IgD-negative memory B cell (primary cell): ENCODE data around the gene PRKCE. TPM values are rescaled to one million over a fixed set of nuclear protein-coding genes. Genes with fewer than 3 reads are reported as not detected.
"Not testable (repeated sequence)": the region's sequence is repeated elsewhere in the genome, so short reads cannot be mapped to it uniquely, and the experiment has no call there.

Experiments used
- H3K27ac Mint-ChIP-seq, 3 donors: one replicate each; pipeline ENCODE4 v1.8.0; 2020 to 2022; ENCODE audit warnings: mild to moderate bottlenecking in 3 of 3, mixed read lengths in 3 of 3, moderate library complexity in 1 of 3
- H3K27me3 Mint-ChIP-seq: one replicate; pipeline ENCODE4 v1.8.0; 2021; ENCODE audit warnings: mixed read lengths
- H3K36me3 Mint-ChIP-seq: one replicate; pipeline ENCODE4 v1.8.0; 2020; ENCODE audit warnings: mild to moderate bottlenecking, mixed read lengths
- H3K4me1 Mint-ChIP-seq, 3 donors: one replicate each; pipeline ENCODE4 v1.8.0; 2020 to 2022; ENCODE audit warnings: mixed read lengths in 3 of 3, mild to moderate bottlenecking in 1 of 3
- H3K4me3 Mint-ChIP-seq, 4 donors: one replicate each; pipeline ENCODE4 v1.8.0; 2020 to 2022; ENCODE audit warnings: mild to moderate bottlenecking in 4 of 4, mixed read lengths in 4 of 4, moderate library complexity in 3 of 4
- H3K9me3 Mint-ChIP-seq, 3 donors: one replicate each; pipeline ENCODE4 v1.8.0; 2020 to 2021; ENCODE audit warnings: mixed read lengths in 3 of 3, mild to moderate bottlenecking in 1 of 3
- polyA plus RNA-seq: library from polyadenylated mRNA; unstranded; fragments of 300-500 nt; fragmentation: Illumina TruSeq; gene quantifications from one replicate; pipeline ENCODE4 v1.2.3, GENCODE V29; 2021

The PRKCE gene
- polyA plus RNA-seq, 1 donor from 2014 or later: 12.7 TPM

DNA sequence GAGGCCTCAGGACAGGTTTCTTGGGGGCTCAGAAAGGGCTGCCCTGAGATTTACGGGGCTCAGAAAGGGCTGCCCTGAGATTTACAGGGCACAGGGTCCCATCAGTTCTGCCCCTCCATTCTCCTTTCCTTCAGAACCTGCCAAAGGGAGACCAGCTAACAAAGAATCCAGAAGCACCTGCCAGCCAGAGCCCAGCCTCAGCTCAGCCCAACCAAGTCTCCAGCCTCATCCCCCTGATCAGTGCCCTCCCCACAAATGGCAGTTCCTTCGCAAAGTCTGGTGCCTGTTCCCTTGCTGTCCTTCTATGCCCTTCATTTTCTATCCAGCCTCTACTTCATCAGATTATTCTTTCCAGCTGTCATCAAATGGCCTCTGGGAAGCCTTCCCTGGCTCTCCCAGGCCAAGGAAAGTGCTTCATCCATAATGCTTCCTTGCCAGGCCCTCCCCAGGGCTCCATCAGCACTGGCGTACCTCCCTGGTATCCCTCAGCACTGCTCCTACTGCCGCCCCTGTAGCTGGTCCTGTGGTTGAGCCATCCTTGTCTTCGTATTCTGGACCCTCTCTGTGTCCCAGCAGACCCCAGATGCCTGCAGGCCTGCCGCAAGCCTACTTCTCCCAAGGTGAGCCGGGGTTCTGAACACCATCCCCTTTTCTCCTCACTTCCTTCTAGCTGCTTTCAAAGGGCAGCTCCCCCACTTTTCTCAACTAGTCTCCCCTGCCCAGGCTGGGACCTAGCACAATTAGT is 549.6 kb downstream of the PRKCE start:
- peak overlapping the region in 1 of 4 donors; percentile 70 for H3K4me3 Mint-ChIP-seq
- peaks cover 11% of the 10 kb centered on the region for H3K36me3 Mint-ChIP-seq
- peaks cover 0 to 6% (median 0%) of the 10 kb centered on the region in 3 donors for H3K9me3 Mint-ChIP-seq
- no peaks in the 10 kb centered on the region for H3K27me3 Mint-ChIP-seq
- peaks cover 0 to 2% (median 0%) of the 10 kb centered on the region in 3 donors for H3K4me1 Mint-ChIP-seq
- peak overlapping the region in 1 of 3 donors; percentile 71 for H3K27ac Mint-ChIP-seq

DNA sequence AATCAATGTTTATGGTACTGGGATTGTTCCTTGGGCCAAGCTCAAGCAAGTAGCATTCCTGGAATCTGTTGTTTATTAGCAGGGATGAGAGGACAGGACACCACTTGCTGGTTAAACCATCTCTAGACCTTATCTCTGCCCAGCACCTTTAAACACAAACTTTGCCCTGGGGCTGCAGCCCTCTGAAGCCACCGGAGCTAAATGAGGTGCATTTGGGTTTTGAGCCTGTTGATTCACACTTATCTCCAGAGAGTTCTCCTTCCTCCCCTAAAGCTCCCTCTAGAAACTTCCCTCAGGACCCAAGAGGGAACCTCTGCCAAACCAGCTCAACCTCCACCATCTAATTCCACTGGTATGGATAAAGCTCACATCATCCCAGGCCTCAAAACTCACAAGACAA is 551.0 kb downstream of the PRKCE start:
- H3K4me1 Mint-ChIP-seq: peaks cover 0 to 2% (median 1%) of the 10 kb centered on the region in 3 donors
- peaks cover 0 to 6% (median 0%) of the 10 kb centered on the region in 3 donors for H3K9me3 Mint-ChIP-seq
- H3K27me3 Mint-ChIP-seq: no peaks in the 10 kb centered on the region
- H3K36me3 Mint-ChIP-seq: peaks cover 11% of the 10 kb centered on the region
- H3K27ac Mint-ChIP-seq: no peak overlapping the region
- H3K4me3 Mint-ChIP-seq: no peak overlapping the region

DNA sequence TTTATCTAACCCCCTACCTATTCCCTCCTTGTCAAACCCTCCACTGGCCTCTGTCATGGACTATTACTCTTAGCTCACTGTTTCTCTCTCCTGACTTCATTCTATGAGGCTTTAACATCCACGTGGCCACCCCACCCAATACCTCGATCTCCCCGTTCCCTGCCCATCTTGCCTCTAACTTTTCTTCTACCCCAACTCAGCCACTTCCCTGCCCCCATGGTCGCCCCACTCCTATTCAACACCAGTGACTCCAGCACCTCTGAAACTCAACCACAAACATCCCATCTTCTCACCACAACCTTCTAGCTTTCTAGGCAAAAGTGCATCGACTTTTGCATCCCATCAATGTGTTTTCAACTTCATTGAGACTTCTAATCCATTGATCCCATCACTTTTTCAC is 551.5 kb downstream of the PRKCE start:
- H3K4me1 Mint-ChIP-seq: peaks cover 0 to 2% (median 1%) of the 10 kb centered on the region in 3 donors
- H3K4me3 Mint-ChIP-seq: no peak overlapping the region
- peaks cover 0 to 9% (median 0%) of the 10 kb centered on the region in 3 donors for H3K9me3 Mint-ChIP-seq
- H3K27ac Mint-ChIP-seq: no peak overlapping the region
- peaks cover 11% of the 10 kb centered on the region for H3K36me3 Mint-ChIP-seq
- H3K27me3 Mint-ChIP-seq: no peaks in the 10 kb centered on the region

DNA sequence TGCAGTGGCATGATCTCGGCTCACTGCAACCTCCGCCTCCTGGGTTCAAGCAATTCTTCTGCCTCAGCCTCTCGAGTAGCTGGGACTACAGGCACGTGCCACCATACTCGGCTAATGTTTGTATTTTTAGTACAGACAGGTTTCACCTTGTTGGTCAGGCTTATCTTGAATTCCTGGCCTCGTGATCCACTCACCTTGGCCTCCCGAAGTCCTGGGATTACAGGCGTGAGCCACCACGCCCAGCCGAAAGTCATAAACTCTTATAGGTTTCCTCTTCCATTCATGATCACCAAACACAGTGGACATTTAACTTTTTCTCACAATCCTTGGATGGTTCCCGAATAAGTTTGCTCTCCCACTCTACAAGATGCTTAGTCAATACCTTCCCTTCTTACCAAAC is 552.2 kb downstream of the PRKCE start:
- Mint-ChIP-seq H3K27ac (peak overlapping the region in 1 of 3 donors; percentile 60), H3K36me3 (peaks cover 11% of the 10 kb centered on the region), H3K9me3 (peaks cover 3 to 14% (median 4%) of the 10 kb centered on the region in 3 donors)
- not testable (repeated sequence) for H3K4me1 Mint-ChIP-seq, H3K27me3 Mint-ChIP-seq, H3K4me3 Mint-ChIP-seq

DNA sequence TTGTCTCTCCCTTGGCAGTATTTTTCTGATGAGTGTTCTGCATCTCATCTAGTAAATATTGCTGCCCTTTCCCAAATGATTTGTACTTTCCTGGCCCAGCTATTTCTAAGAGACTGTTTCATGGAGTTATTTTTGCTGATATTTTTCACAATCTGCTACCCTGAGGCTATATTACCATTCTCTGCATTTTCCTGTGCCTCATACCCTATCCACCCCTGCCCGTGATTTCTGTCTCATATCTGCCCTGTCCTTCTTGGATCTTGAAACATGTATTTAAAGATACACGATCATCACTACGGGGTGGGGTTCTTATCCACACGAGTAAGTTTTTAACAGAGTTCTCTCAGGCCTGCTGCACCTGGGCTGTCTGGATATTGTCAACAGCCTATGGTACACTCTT is 556.1 kb downstream of the PRKCE start:
- Mint-ChIP-seq H3K27ac (no peak overlapping the region), H3K9me3 (peaks cover 4 to 10% (median 9%) of the 10 kb centered on the region in 3 donors)

DNA sequence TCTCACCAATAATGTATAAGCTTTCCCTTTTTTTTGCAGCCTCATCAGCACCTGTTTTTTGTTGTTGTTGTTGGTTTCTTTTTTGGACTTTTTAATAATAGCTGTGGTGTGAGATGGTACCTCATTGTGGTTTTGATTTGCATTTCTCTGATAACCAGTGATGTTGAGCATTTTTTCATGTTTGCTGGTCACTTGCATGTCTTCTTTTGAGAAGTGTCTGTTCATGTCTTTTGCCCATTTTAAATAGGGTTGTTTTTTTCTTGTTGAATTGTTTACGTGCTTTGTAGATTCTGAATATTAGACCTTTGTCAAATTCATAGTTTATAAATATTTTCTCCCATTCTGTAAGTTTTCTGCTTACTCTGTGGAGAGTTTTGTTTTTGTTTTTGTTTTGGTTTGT is 557.3 kb downstream of the PRKCE start:
- Mint-ChIP-seq H3K9me3 (peaks cover 4 to 13% (median 9%) of the 10 kb centered on the region in 3 donors), H3K27ac (no peak overlapping the region), H3K36me3 (peaks cover 9% of the 10 kb centered on the region), H3K4me3 (no peak overlapping the region), H3K27me3 (no peaks in the 10 kb centered on the region), H3K4me1 (peaks cover 0 to 5% (median 1%) of the 10 kb centered on the region in 3 donors)

More for the DNA sequence above, 556.1 kb downstream of the PRKCE start:
- Mint-ChIP-seq H3K4me1 (peaks cover 0 to 5% (median 1%) of the 10 kb centered on the region in 3 donors), H3K36me3 (peaks cover 10% of the 10 kb centered on the region), H3K4me3 (no peak overlapping the region), H3K27me3 (no peaks in the 10 kb centered on the region)

DNA sequence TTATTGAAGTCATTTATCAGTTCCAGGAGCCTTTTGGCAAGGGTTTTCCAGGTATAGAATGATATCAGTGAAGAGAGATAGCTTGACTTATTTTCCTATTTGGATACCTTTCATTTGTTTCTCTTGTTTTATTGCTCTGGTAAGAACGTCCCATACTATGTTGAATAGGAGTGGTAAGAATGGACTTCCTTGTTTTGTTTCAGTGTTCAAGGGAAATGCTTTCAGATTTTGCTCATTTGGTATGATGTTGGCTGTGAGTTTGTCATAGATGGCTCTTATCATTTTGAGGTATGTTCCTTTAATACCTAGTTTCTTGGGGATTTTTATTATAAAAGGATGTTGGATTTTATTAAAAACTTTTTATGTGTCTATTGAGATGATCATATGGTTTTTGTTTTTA is 558.6 kb downstream of the PRKCE start:
- Mint-ChIP-seq H3K27ac (no peak overlapping the region), H3K27me3 (peaks cover 4% of the 10 kb centered on the region), H3K4me3 (no peak overlapping the region), H3K36me3 (peaks cover 4% of the 10 kb centered on the region), H3K4me1 (peaks cover 0 to 5% (median 1%) of the 10 kb centered on the region in 3 donors), H3K9me3 (peaks cover 7 to 17% (median 12%) of the 10 kb centered on the region in 3 donors)

DNA sequence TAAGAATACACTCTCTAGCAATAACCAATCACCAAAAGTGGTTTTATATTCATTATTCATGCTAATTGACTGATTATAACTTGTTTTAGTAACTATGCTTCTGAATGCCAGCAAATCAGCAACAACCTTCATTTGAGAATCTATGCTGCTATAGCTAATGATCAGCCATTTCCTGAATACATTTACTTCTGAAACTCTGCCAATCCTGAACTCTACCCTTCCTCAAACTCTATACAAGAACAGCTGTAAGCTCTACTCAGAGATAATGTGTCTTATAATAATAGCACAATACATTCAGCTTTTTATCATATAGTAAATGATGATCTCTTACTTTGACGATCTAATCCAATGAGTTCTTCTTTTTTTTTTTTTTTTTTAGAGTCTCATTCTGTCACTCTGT is 560.0 kb downstream of the PRKCE start:
- no peak overlapping the region for H3K27ac Mint-ChIP-seq
- H3K4me3 Mint-ChIP-seq: no peak overlapping the region
- H3K9me3 Mint-ChIP-seq: peaks cover 10 to 22% (median 12%) of the 10 kb centered on the region in 3 donors
- H3K36me3 Mint-ChIP-seq: peaks cover 4% of the 10 kb centered on the region
- peaks cover 10% of the 10 kb centered on the region for H3K27me3 Mint-ChIP-seq
- peaks cover 0 to 5% (median 1%) of the 10 kb centered on the region in 3 donors for H3K4me1 Mint-ChIP-seq

DNA sequence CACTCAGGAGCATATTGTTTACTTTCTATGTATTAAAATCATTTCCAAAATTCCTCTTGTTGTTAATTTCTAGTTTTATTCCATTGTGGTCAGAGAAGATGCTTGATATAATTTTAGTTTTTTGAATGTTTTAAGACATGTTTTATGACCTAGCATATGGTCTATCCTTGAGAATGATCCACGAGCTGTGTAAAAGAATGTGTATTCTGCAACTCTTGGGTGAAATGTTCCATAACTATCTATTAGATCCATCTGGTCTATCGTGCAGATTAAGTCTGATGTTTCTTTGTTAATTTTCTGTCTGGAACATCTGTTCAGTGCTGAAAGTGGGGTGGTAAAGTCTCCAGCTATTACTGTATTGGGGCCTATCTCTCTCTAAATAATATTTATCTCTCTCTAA is 562.4 kb downstream of the PRKCE start:
- peaks cover 12 to 24% (median 20%) of the 10 kb centered on the region in 3 donors for H3K9me3 Mint-ChIP-seq
- H3K27ac Mint-ChIP-seq: no peak overlapping the region

DNA sequence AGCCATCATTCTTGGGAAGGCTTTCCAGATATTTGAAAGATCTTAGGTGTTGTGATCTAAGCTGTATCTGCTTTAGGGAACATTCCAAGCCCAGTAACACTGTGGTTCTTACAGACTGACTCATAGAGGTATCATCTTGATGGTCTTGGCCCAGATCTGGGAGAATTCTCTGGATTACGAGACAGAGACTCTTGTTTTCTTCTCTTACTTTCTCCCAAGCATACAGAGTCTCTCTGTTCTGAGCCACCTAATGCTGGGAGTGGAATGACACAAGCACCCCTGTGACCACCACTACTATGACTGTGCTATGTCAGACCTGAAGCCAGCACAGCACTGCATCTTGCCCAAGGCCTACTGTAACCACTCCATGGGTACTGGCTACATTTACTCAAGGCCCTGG is 564.7 kb downstream of the PRKCE start:
- peaks cover 7 to 24% (median 23%) of the 10 kb centered on the region in 3 donors for H3K9me3 Mint-ChIP-seq
- H3K4me1 Mint-ChIP-seq: no peaks in the 10 kb centered on the region
- peaks cover 7% of the 10 kb centered on the region for H3K36me3 Mint-ChIP-seq
- no peak overlapping the region for H3K27ac Mint-ChIP-seq
- H3K27me3 Mint-ChIP-seq: peaks cover 20% of the 10 kb centered on the region
- H3K4me3 Mint-ChIP-seq: no peak overlapping the region

More for the DNA sequence above, 562.4 kb downstream of the PRKCE start:
- H3K27me3 Mint-ChIP-seq: peaks cover 12% of the 10 kb centered on the region
- no peak overlapping the region for H3K4me3 Mint-ChIP-seq
- peaks cover 7% of the 10 kb centered on the region for H3K36me3 Mint-ChIP-seq
- no peaks in the 10 kb centered on the region for H3K4me1 Mint-ChIP-seq

DNA sequence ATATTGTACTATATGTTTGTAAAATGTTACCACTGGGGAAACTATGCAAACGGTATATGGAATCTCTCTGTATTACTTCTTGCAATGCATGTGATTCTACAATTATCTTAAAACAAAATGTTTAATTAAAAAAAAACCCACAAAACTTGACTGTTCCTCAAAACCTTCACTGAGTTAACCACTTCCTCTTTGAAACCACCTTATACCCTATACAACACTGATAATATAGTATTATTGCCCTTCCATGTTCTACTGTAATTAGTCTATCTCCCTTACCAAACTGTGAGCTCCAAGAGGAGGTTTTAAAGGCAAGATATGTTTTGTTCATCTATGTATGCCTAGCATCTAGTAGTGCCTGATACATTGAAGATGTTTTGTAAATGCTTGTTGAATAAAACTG is 572.0 kb downstream of the PRKCE start:
- Mint-ChIP-seq H3K27ac (peak overlapping the region in 1 of 3 donors; percentile 78), H3K27me3 (peaks cover 32% of the 10 kb centered on the region), H3K4me1 (peaks cover 0 to 10% (median 0%) of the 10 kb centered on the region in 3 donors), H3K9me3 (peaks cover 5 to 17% (median 8%) of the 10 kb centered on the region in 3 donors)
- not testable (repeated sequence) for H3K36me3 Mint-ChIP-seq, H3K4me3 Mint-ChIP-seq

DNA sequence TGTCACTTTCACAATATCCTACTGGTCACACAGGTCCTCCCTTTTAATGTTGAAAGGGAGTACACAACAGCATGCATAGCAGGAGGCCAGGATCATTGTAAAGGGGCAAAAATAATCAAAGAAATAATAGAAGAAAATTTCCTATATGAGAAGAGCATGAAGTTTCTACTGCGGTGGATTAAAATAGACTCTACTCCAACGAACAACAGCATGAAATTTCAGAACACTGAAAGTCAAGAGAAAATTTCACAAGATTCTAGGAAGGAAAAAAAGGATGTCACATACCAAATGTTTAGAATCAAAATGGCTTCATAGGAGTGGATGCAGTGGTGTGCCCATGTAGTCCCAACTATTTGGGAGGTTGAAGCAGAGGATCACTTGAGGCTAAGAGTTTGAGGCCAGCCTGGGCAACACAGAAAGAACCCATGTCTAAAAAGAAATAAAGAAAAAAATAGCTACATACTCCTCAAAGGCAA is 573.7 kb downstream of the PRKCE start:
- Mint-ChIP-seq H3K9me3 (peaks cover 5 to 10% (median 6%) of the 10 kb centered on the region in 3 donors), H3K27me3 (peaks cover 26% of the 10 kb centered on the region), H3K4me3 (no peak overlapping the region), H3K4me1 (peaks cover 0 to 16% (median 6%) of the 10 kb centered on the region in 3 donors), H3K36me3 (no peaks in the 10 kb centered on the region), H3K27ac (no peak overlapping the region)

DNA sequence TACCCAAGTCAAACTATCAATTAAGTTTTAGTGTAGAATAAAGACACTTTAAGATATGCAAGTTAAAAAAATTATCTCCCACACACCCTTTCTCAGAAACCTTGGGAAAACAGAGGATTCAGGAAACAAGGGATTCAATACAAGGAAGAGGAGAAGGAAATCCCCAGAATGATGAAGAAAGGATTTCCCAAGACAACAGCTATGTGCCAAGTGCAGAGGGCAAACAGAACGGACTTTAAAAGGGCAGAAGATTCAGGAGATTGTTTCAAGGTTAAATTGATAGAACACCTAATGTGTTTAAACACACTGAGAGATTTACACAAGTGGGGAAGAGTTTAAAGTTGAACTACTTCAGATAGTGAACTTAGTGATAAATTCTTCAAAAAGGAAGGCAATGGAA is 574.3 kb downstream of the PRKCE start:
- peaks cover 0 to 16% (median 10%) of the 10 kb centered on the region in 3 donors for H3K4me1 Mint-ChIP-seq
- H3K27ac Mint-ChIP-seq: no peak overlapping the region
- no peaks in the 10 kb centered on the region for H3K36me3 Mint-ChIP-seq
- H3K27me3 Mint-ChIP-seq: peaks cover 25% of the 10 kb centered on the region
- H3K9me3 Mint-ChIP-seq: peaks cover 5 to 10% (median 6%) of the 10 kb centered on the region in 3 donors
- no peak overlapping the region for H3K4me3 Mint-ChIP-seq

DNA sequence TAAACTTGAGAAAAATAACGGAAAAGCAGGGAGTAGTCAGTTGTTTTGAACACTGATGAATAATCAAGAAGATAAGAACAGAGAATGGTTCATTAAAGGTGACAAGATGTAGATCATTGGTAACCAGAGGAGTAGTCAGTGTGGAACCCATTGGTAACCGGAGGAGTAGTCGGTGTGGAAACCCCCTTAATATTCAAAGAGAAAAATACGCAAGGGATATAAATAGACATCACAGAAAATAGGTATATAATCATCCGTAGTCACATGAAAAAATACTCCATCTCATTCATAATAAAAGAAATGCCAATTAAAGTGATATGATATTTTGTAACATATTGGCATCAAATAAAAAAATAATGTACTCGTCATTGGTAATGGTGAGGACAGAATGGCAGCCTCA is 575.1 kb downstream of the PRKCE start:
- H3K27ac Mint-ChIP-seq: no peak overlapping the region
- peaks cover 0 to 16% (median 11%) of the 10 kb centered on the region in 3 donors for H3K4me1 Mint-ChIP-seq
- no peaks in the 10 kb centered on the region for H3K36me3 Mint-ChIP-seq
- no peak overlapping the region for H3K4me3 Mint-ChIP-seq
- peaks cover 4 to 6% (median 6%) of the 10 kb centered on the region in 3 donors for H3K9me3 Mint-ChIP-seq
- H3K27me3 Mint-ChIP-seq: peaks cover 20% of the 10 kb centered on the region

DNA sequence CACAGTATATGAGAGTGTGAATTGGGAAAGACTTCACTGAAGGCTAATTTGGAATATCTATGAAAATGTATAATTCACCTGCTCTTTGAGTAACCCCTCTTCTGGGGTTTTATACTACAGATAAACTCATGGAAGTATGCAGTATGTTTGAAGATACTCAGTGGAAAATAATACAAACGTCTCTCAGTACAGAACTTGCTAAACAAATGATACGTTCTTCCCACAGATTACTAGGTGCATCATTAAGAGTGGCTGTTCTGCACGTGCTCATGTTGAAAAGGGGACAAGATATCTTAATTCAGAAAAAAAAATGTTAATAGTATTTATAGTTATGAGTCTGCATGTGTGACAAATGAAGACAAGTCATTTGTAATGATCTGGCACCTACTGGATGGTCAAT is 575.5 kb downstream of the PRKCE start:
- Mint-ChIP-seq H3K36me3 (no peaks in the 10 kb centered on the region), H3K4me1 (peaks cover 0 to 16% (median 11%) of the 10 kb centered on the region in 3 donors), H3K4me3 (no peak overlapping the region), H3K27ac (no peak overlapping the region), H3K9me3 (peaks cover 0 to 6% (median 4%) of the 10 kb centered on the region in 3 donors), H3K27me3 (peaks cover 18% of the 10 kb centered on the region)
